Endothelial cell of umbilical vein (primary cell): ENCODE data around the gene GSTA2. TPM values are rescaled to one million over a fixed set of nuclear protein-coding genes. Genes with fewer than 3 reads are reported as not detected.

ENCODE experiments used
- BruUV-seq: library from RNA; stranded (reverse); fragments of 400-500 nt; replicated peaks from 2 replicates; lab custom pipeline; 2021; lab: Mats Ljungman, UMichigan
- CTCF ChIA-PET: fragments of 300-600, 350-600 bp; sonication (Branson Sonifier 250); formaldehyde crosslinking; loops from one replicate; lab custom pipeline; 2021; ENCODE audit warnings: antibody characterized with exemption, inconsistent platforms; lab: Charles Lee
- POLR2A ChIA-PET: fragments of 300-600, 350-600 bp; sonication (Branson Sonifier 250); formaldehyde crosslinking; loops from one replicate; lab custom pipeline; 2021; ENCODE audit warnings: antibody characterized with exemption, inconsistent platforms; lab: Charles Lee
- DNase-seq: peaks from one replicate; pipeline ENCODE4 v3.0.0-alpha.2; 2011; ENCODE audit warnings: low read depth, low spot score
- FAIRE-seq: peaks from 2 replicates; lab custom pipeline; 2011; peaks lifted over from hg19 to GRCh38; lab: Jason Lieb, UNC
- H2AFZ ChIP-seq: 2 replicates; pipeline ENCODE4 v1.6.0; 2012; ENCODE audit warnings: low read depth, low read length, control low read depth, inconsistent platforms
- H3K27ac ChIP-seq: 2 replicates; pipeline ENCODE4 v1.5.1; 2011; ENCODE audit warnings: low read depth, mild to moderate bottlenecking, control low read depth, low read length, moderate library complexity; ENCODE audit not compliant: insufficient read depth
- H3K27me3 ChIP-seq, 2 experiments: 2 replicates each; pipeline versions ENCODE4 v1.6.0 to v1.6.1; 2011; ENCODE audit warnings: low read length in 2 of 2, mixed read lengths in 1 of 2; ENCODE audit not compliant: control insufficient read depth in 2 of 2, insufficient read depth in 2 of 2
- H3K36me3 ChIP-seq, 2 experiments: 2 replicates in 1 of 2; 3 replicates in 1 of 2; pipeline ENCODE4 v1.5.1; 2011; ENCODE audit warnings: low read length in 2 of 2, mild to moderate bottlenecking in 1 of 2, moderate library complexity in 1 of 2; ENCODE audit not compliant: control insufficient read depth in 2 of 2, insufficient read depth in 2 of 2; ENCODE audit errors: extremely low read depth in 1 of 2
- H3K4me1 ChIP-seq: 3 replicates; pipeline ENCODE4 v1.5.1; 2011; ENCODE audit warnings: mild to moderate bottlenecking, low read length; ENCODE audit not compliant: control insufficient read depth, insufficient read depth; ENCODE audit errors: extremely low read depth
- H3K4me2 ChIP-seq: 2 replicates; pipeline ENCODE4 v1.6.1; 2011; ENCODE audit warnings: low read length, control low read depth, mixed read lengths; ENCODE audit not compliant: insufficient read depth
- H3K4me3 ChIP-seq, 3 experiments: fragments of 200-600 bp in 1 of 3; sonication (generic), shearing (Covaris generic) in 1 of 3; replicated peaks in 1 of 3; 2 replicates each; pipeline ENCODE4 v1.5.1; 2011 to 2016; ENCODE audit warnings: control low read depth in 3 of 3, low read length in 3 of 3, mild to moderate bottlenecking in 2 of 3, inconsistent platforms in 1 of 3, low read depth in 1 of 3, moderate library complexity in 1 of 3; ENCODE audit not compliant: insufficient read depth in 1 of 3
- H3K79me2 ChIP-seq: 2 replicates; pipeline ENCODE4 v1.6.0; 2012; ENCODE audit warnings: low read length, inconsistent platforms; ENCODE audit not compliant: control insufficient read depth, insufficient read depth
- H3K9ac ChIP-seq: replicated peaks from 2 replicates; pipeline ENCODE3; 2011; ENCODE audit warnings: low read length, control low read depth; ENCODE audit not compliant: insufficient read depth; ENCODE audit errors: extremely low read depth
- H3K9me1 ChIP-seq: replicated peaks from 3 replicates; pipeline ENCODE4 v1.6.0; 2011; ENCODE audit warnings: mild to moderate bottlenecking, low read length; ENCODE audit not compliant: control insufficient read depth, insufficient read depth; ENCODE audit errors: extremely low read depth
- H3K9me3 ChIP-seq: replicated peaks from 2 replicates; pipeline ENCODE4 v1.5.1; 2012; ENCODE audit warnings: low read length, inconsistent platforms; ENCODE audit not compliant: control insufficient read depth, insufficient read depth
- H4K20me1 ChIP-seq: replicated peaks from 2 replicates; pipeline ENCODE3; 2011; ENCODE audit warnings: mild to moderate bottlenecking, low read length; ENCODE audit not compliant: control insufficient read depth, insufficient read depth; ENCODE audit errors: extremely low read depth
- CTCF ChIP-seq, 2 donors: IDR thresholded peaks; 1 replicate in 1 of 2; 2 replicates in 1 of 2; pipeline ENCODE4 v1.5.1; 2011; ENCODE audit warnings: low read length in 2 of 2, mild to moderate bottlenecking in 2 of 2, moderate library complexity in 2 of 2, control low read depth in 1 of 2, inconsistent platforms in 1 of 2, low read depth in 1 of 2; ENCODE audit not compliant: insufficient read depth in 1 of 2; ENCODE audit errors: extremely low read depth in 1 of 2
- EZH2 ChIP-seq: IDR thresholded peaks from 2 replicates; pipeline ENCODE4 v1.6.1; 2012; ENCODE audit warnings: borderline replicate concordance, low read depth, mild to moderate bottlenecking, moderate library complexity, low read length, inconsistent platforms; ENCODE audit not compliant: severe bottlenecking
- FOS ChIP-seq: IDR thresholded peaks from 2 replicates; pipeline ENCODE4 v1.6.1; 2011; ENCODE audit warnings: mild to moderate bottlenecking, low read length, moderate library complexity, borderline replicate concordance; ENCODE audit not compliant: insufficient read depth
- GATA2 ChIP-seq: IDR thresholded peaks from 2 replicates; pipeline ENCODE4 v1.7.0; 2011; ENCODE audit warnings: low read depth, mild to moderate bottlenecking, moderate library complexity, mixed read lengths, low read length; ENCODE audit not compliant: insufficient read length, insufficient read depth
- JUN ChIP-seq: IDR thresholded peaks from 2 replicates; pipeline ENCODE4 v1.6.1; 2011; ENCODE audit warnings: borderline replicate concordance, low read depth; ENCODE audit not compliant: insufficient read length, insufficient read depth
- MAX ChIP-seq: IDR thresholded peaks from 2 replicates; pipeline ENCODE4 v1.6.1; 2011; ENCODE audit not compliant: insufficient read depth, insufficient read length
- MYC ChIP-seq: IDR thresholded peaks from one replicate; pipeline ENCODE4 v1.6.1; 2011; ENCODE audit warnings: mild to moderate bottlenecking, low read depth, low read length
- POLR2A ChIP-seq: IDR thresholded peaks from 2 replicates; pipeline ENCODE4 v1.6.1; 2012; ENCODE audit warnings: low read depth, mild to moderate bottlenecking, control low read depth, low read length
- POLR2AphosphoS5 ChIP-seq: IDR thresholded peaks from 2 replicates; pipeline ENCODE4 v1.6.1; 2012; ENCODE audit warnings: low read depth, mild to moderate bottlenecking, control low read depth, low read length, moderate library complexity; ENCODE audit not compliant: insufficient read depth
- dilution Hi-C: fragments of 300-500 bp; cut with MboI; formaldehyde crosslinking; loops from one replicate; pipeline ENCODE4 v1.15.0; 2019; ENCODE audit warnings: low sequenced_read_pairs; ENCODE audit not compliant: extremely low pct_ligation_motif_present
- intact Hi-C: fragments of 100-400 bp; cut with micrococcal nuclease; formaldehyde crosslinking; loops from one replicate; pipeline ENCODE4 v1.10.0; 2022
- polyA plus RNA-seq, 4 experiments: library from polyadenylated mRNA; depleted of rRNA in 3 of 4; stranded (reverse) in 3 of 4; unstranded in 1 of 4; fragments of >200 nt; gene quantifications; 2 replicates each; pipeline versions ENCODE4 v1.2.1 to v1.2.3, GENCODE V29; 2011 to 2012; ENCODE audit warnings: missing spikeins in 1 of 4
- total RNA-seq: library from RNA; stranded (reverse); gene quantifications from 2 replicates; pipeline ENCODE4 v1.2.3, GENCODE V29; 2021

GSTA2 gene
- total and polyA plus RNA-seq, 2 donors (not counting 3 experiments of a cell fraction or from before 2014, with no cell fraction given) = not detected

- no peak overlapping the region for H2AFZ ChIP-seq
- H3K79me2 ChIP-seq = no peaks in the 10 kb centered on the region
- TF ChIP-seq FOS (no peak), CTCF (IDR thresholded peaks at IDR 0.05; ENCODE audit: extremely low read depth in 1 of 2, insufficient read depth in 1 of 2, low read depth in 1 of 2, low read length in 2 of 2) (no peak), EZH2 (no peak), POLR2A (no peak), GATA2 (no peak), MYC (no peak), MAX (no peak), JUN (no peak), POLR2AphosphoS5 (no peak)
- no peak overlapping the region for H3K27ac ChIP-seq
- no peaks in the 10 kb centered on the region for H3K36me3 ChIP-seq
- ChIA-PET POLR2A (no interaction called here), CTCF (no interaction called here)
- DNase-seq (no peak), FAIRE-seq (no peak)
- H3K9me1 ChIP-seq = no peaks in the 10 kb centered on the region
- dilution Hi-C loops (no loop called here), intact Hi-C loops (no loop called here)
- H3K9me3 ChIP-seq = no peaks in the 10 kb centered on the region
- H3K9ac ChIP-seq = no peak overlapping the region
- H3K4me1 ChIP-seq = no peaks in the 10 kb centered on the region
- no peak overlapping the region for H3K4me3 ChIP-seq
- H3K27me3 ChIP-seq = no peaks in the 10 kb centered on the region
- H3K4me2 ChIP-seq = no peak overlapping the region
- H4K20me1 ChIP-seq = no peaks in the 10 kb centered on the region
- no TSS peak for BruUV-seq
Observed at GRCh38 chr6:52712136-52712535, 51.1 kb downstream of the GSTA2 start.
